Measurements from ENCODE around the gene CHFR.

Gene CHFR

DNA sequence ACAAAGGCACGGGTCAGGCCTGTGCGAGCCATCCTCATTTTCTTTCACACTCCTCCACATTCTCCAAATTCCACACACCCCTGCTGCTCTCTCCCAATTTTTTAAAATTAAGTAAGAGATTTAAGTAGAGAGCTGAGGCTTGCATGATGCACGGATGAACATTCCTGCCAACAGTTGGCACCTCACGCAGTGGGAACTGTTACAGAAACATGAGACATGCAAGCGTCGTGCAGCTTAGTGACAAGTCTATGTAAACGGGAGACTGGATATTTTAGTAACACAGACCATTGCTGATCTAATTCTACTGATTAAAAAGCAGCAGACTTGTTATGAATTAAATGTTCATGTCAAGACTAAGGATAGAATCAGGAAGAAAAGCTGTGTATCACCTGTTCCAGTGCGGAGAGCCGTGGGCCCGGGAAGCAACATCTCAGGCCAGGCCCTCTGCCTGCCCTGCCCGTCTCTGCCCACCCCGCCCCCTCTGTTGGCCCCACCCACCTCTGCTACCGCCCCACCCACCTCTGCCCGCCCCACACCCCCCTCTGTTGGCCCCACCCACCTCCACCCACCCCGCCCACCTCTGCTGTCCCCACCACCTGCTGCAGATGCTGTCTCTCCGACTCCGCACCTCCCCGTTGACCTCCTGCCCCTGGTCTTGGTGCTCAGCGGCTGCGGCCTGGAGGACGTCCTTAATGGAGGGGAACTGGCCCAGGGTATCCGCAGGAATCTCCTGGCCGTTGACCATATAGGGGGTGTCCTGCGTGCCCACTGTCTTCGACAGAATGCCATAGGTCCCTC, 79.9 kb downstream of the CHFR start:
- DNase-seq (ENCODE audit: low read depth in 2 of 2): no peak
- H3K4me3 ChIP-seq (replicated peaks in 1 of 2; ENCODE audit: low read depth in 2 of 2, low read length in 2 of 2): no peak overlapping the region
- TF ChIP-seq, protein P1, sequence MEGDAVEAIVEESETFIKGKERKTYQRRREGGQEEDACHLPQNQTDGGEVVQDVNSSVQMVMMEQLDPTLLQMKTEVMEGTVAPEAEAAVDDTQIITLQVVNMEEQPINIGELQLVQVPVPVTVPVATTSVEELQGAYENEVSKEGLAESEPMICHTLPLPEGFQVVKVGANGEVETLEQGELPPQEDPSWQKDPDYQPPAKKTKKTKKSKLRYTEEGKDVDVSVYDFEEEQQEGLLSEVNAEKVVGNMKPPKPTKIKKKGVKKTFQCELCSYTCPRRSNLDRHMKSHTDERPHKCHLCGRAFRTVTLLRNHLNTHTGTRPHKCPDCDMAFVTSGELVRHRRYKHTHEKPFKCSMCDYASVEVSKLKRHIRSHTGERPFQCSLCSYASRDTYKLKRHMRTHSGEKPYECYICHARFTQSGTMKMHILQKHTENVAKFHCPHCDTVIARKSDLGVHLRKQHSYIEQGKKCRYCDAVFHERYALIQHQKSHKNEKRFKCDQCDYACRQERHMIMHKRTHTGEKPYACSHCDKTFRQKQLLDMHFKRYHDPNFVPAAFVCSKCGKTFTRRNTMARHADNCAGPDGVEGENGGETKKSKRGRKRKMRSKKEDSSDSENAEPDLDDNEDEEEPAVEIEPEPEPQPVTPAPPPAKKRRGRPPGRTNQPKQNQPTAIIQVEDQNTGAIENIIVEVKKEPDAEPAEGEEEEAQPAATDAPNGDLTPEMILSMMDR (IDR thresholded peaks at IDR 0.05; ENCODE audit: low read depth, low read length): no peak

DNA sequence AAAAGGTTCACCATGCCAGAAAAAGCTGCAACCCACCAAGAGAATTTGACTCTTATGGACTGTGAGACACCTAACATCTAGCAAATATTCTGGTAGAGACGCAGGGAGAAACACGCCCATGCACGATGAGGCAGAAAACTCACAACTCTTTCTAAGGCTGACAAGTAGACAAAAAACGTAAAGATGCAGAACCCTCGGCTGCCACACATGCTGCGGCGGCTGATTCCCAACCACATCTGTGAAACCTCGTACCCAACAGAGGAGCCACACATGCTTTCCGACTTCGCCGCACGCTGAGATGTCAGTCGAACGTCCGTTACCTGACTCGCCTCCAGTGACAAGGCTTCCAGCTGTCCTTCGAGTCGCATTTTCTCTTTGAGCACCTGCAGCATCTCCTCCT, 80.5 kb downstream of the CHFR start:
- no peak overlapping the region for H3K4me3 ChIP-seq (replicated peaks in 1 of 2; ENCODE audit: low read depth in 2 of 2, low read length in 2 of 2)
- DNase-seq (ENCODE audit: low read depth in 2 of 2): no peak
- TF ChIP-seq, protein P1 (IDR thresholded peaks at IDR 0.05; ENCODE audit: low read depth, low read length): no peak

DNA sequence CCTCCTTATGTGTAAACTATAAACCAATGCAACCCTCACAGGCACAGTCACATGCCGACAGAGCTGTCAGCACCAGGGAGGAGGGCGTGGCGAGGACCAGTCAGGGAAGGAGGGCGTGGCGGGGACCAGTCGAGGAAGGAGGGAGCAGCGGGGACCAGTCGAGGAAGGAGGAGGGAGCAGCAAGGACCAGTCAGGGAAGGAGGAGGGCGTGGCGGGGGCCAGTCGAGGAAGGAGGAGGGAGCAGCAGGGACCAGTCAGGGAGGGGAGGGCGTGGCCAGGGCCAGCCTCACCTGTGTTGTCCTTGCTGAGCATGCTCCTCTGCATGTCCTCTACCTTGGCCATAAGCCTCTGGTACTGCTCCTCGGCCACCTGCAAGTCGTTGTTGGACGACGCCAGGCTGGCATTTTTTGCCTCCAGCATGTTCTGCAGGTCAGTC, 83.0 kb downstream of the CHFR start:
- no peak for DNase-seq (ENCODE audit: low read depth in 2 of 2)
- TF ChIP-seq, protein P1 (IDR thresholded peaks at IDR 0.05; ENCODE audit: low read depth, low read length): no peak
- H3K4me3 ChIP-seq (replicated peaks in 1 of 2; ENCODE audit: low read depth in 2 of 2, low read length in 2 of 2): no peak overlapping the region

DNA sequence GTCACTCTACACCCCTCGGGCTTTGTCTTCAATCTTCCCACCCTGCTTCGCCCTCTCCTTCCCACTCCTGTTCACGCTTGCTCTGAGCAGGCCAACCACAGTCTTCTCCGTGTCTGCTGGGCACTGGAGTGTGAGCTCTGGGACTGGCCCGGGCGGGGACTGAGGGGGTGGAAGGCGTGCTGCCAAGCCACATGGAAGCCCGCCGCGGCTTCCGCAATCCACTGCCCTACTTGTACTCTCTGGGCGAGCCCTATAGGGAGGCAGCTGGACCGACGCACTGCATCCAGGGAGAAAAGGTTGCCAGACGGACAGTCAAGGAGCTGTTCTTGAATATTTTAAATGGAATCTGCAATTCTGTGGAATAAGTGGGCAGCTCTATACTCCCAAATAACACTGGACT, 83.5 kb downstream of the CHFR start:
- DNase-seq (ENCODE audit: low read depth in 2 of 2): peak in 1 of 2 donors; percentile 17
- TF ChIP-seq, protein P1 (IDR thresholded peaks at IDR 0.05; ENCODE audit: low read depth, low read length): no peak
- no peak overlapping the region for H3K4me3 ChIP-seq (replicated peaks in 1 of 2; ENCODE audit: low read depth in 2 of 2, low read length in 2 of 2)

DNA sequence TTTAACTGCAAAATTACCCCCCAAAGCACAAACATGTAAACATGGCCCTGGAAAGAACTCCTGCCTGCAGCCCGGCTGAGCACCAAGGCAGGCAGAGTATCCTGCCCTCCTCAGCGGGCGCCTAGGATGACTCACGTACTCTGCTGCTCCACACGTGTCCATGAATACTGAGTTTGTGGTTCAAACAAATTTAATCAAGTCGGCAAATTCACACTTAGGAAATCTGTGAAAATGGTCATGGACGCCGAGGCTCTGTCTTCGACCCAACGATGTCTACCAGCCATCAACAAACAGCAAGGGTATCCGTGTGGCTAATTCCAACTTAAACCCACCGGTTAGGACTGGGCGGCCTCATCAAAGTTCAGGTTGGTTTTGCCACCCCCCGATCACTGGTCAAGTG, 84.3 kb downstream of the CHFR start:
- TF ChIP-seq, protein P1 (IDR thresholded peaks at IDR 0.05; ENCODE audit: low read depth, low read length): no peak
- no peak for DNase-seq (ENCODE audit: low read depth in 2 of 2)
- no peak overlapping the region for H3K4me3 ChIP-seq (replicated peaks in 1 of 2; ENCODE audit: low read depth in 2 of 2, low read length in 2 of 2)

DNA sequence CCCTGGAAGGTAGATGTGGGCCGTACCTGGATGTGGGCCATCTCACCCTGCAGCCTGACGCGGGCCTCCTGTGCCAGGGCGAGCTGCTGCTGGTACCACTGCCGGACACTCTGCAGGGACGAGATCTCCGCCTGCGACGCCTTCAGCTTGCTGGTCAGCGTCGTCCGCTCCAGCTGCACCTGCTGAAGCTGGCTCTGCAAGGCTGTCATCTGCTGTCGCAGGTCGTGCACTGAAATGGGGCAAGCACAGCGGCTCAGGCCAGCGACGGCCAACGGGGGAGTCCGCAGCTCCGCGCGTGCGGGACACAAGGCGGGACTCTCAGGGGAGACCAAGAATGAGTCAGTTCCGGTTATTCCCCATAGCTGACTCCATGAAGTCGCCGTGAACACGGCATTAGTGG, 85.7 kb downstream of the CHFR start:
- TF ChIP-seq, protein P1 (IDR thresholded peaks at IDR 0.05; ENCODE audit: low read depth, low read length): no peak
- H3K4me3 ChIP-seq (replicated peaks in 1 of 2; ENCODE audit: low read depth in 2 of 2, low read length in 2 of 2): no peak overlapping the region
- no peak for DNase-seq (ENCODE audit: low read depth in 2 of 2)

DNA sequence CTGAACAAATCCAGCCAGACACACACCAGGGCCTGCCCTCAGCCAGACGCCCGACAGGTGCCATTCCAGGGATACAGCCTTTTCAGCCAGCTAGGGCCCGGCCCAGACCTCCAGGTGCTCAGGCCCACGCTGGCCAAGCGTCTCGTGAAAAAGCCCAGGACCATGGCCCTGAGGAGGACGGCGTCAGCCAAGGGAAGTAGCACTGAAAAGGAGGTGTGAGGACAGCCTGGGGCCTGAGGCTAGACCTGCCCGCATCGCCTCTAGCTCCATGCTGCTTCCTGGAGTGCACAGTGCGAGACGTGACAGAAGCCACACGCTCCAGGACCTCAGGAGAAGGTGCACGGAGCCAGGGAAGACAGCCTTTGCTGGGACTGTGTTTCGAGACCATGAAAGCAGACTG, 88.6 kb downstream of the CHFR start:
- H3K4me3 ChIP-seq (replicated peaks in 1 of 2; ENCODE audit: low read depth in 2 of 2, low read length in 2 of 2): no peak overlapping the region
- DNase-seq (ENCODE audit: low read depth in 2 of 2): no peak
- TF ChIP-seq, protein P1 (IDR thresholded peaks at IDR 0.05; ENCODE audit: low read depth, low read length): no peak

Data from cardiac fibroblast (primary cell).